Gastrocnemius medialis (tissue), 4 donors: ENCODE data around the gene SIGLEC11. TPM values are rescaled to one million over a fixed set of nuclear protein-coding genes. Genes with fewer than 3 reads are reported as not detected.

Experiments used
- ATAC-seq, 2 donors: fragments of 150-250 bp; one replicate each; pipeline ENCODE4 v1.9.1; 2016
- DNase-seq, 2 donors: peaks; one replicate each; pipeline ENCODE4 v3.0.0-alpha.2; 2019
- H3K27ac ChIP-seq, 4 donors: fragments of 200-600 bp; sonication (generic); 1 replicate in 1 of 4; 2 replicates in 3 of 4; pipeline ENCODE4 v1.5.1; 2016 to 2018; ENCODE audit warnings: mild to moderate bottlenecking in 2 of 4, moderate library complexity in 1 of 4
- H3K27me3 ChIP-seq, 3 donors: fragments of 200-600 bp; sonication (generic) in 2 of 3; 1 replicate in 1 of 3; 2 replicates in 2 of 3; pipeline versions ENCODE4 v1.5.1 to v1.6.0; 2016 to 2019; ENCODE audit warnings: mild to moderate bottlenecking in 1 of 3, moderate library complexity in 1 of 3
- H3K36me3 ChIP-seq, 2 donors: fragments of 200-600 bp; sonication (generic) in 1 of 2; one replicate each; pipeline ENCODE4 v1.5.1; 2017 to 2018
- H3K4me1 ChIP-seq, 2 donors: fragments of 200-600 bp; sonication (generic) in 1 of 2; one replicate each; pipeline ENCODE4 v1.5.1; 2016 to 2017; ENCODE audit warnings: mild to moderate bottlenecking in 2 of 2
- H3K4me3 ChIP-seq, 4 donors: fragments of 200-600 bp; sonication (generic) in 3 of 4; 1 replicate in 1 of 4; 2 replicates in 3 of 4; pipeline ENCODE4 v1.5.1; 2016 to 2019; ENCODE audit warnings: mild to moderate bottlenecking in 2 of 4
- H3K9me3 ChIP-seq, 3 donors: fragments of 200-600 bp; sonication (generic) in 2 of 3; 1 replicate in 1 of 3; 2 replicates in 2 of 3; pipeline ENCODE4 v1.5.1; 2016 to 2019
- POLR2A ChIP-seq, 2 donors: fragments of 450-650 bp; IDR thresholded peaks; one replicate each; pipeline ENCODE4 v1.6.1; 2017; ENCODE audit warnings: antibody characterized with exemption in 2 of 2, mild to moderate bottlenecking in 2 of 2, moderate library complexity in 2 of 2
- in situ Hi-C, 4 donors: fragments of 200-750 bp; cut with MboI; loops; one replicate each; pipeline versions ENCODE4 v1.15.0 to v1.8.0; 2017; ENCODE audit warnings: low sequenced_read_pairs in 4 of 4
- intact Hi-C: fragments of 100-400 bp; cut with DNase I; formaldehyde crosslinking; loops from one replicate; pipeline ENCODE4 v1.15.1; 2023; ENCODE audit warnings: low total_unique reads
- total RNA-seq, 4 donors: library from RNA; depleted of rRNA; stranded (reverse); fragments of >200 nt; gene quantifications; one replicate each; pipeline versions ENCODE4 v1.1.0 to v1.2.3, GENCODE V29; 2016
- TF ChIP-seq, protein P1 (sequence below), 5 experiments: fragments of 450-650 bp in 3 of 5; fragments of 200-600 bp in 2 of 5; sonication (generic) in 2 of 5; IDR thresholded peaks in 4 of 5; conservative IDR thresholded peaks in 1 of 5; 1 replicate in 4 of 5; 2 replicates in 1 of 5; pipeline ENCODE4 v1.5.1; 2016 to 2019; ENCODE audit warnings: antibody characterized with exemption in 5 of 5, mild to moderate bottlenecking in 3 of 5, moderate library complexity in 3 of 5

The SIGLEC11 gene
- total RNA-seq, 4 donors from 2014 or later, result 0.15 to 0.42 (median 0.25) TPM; not detected in 1

- Histone ChIP-seq H3K4me1 (peaks cover 3 to 6% of the 10 kb centered on the region in 2 donors), H3K36me3 (no peaks in the 10 kb centered on the region), H3K9me3 (no peaks in the 10 kb centered on the region), H3K4me3 (no peak overlapping the region), H3K27ac (no peak overlapping the region), H3K27me3 (no peaks in the 10 kb centered on the region)
- intact Hi-C loops, result no loop called here
- ATAC-seq (no peak), DNase-seq (no peak)
- TF ChIP-seq, protein P1, sequence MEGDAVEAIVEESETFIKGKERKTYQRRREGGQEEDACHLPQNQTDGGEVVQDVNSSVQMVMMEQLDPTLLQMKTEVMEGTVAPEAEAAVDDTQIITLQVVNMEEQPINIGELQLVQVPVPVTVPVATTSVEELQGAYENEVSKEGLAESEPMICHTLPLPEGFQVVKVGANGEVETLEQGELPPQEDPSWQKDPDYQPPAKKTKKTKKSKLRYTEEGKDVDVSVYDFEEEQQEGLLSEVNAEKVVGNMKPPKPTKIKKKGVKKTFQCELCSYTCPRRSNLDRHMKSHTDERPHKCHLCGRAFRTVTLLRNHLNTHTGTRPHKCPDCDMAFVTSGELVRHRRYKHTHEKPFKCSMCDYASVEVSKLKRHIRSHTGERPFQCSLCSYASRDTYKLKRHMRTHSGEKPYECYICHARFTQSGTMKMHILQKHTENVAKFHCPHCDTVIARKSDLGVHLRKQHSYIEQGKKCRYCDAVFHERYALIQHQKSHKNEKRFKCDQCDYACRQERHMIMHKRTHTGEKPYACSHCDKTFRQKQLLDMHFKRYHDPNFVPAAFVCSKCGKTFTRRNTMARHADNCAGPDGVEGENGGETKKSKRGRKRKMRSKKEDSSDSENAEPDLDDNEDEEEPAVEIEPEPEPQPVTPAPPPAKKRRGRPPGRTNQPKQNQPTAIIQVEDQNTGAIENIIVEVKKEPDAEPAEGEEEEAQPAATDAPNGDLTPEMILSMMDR (IDR thresholded peaks at IDR 0.05 in 4 of 5, conservative IDR thresholded peaks at IDR 0.05 in 1 of 5), result no peak
- TF ChIP-seq POLR2A (IDR thresholded peaks at IDR 0.05), result no peak
- in situ Hi-C loops, result loop anchor here in 3 of 4 donors (25.0 kb wide), 1 partner anchor 197 kb away; no protein-coding TSS in a partner anchor
Observed at GRCh38 chr19:49940482-49940791, 20.5 kb downstream of the SIGLEC11 start.

DNA sequence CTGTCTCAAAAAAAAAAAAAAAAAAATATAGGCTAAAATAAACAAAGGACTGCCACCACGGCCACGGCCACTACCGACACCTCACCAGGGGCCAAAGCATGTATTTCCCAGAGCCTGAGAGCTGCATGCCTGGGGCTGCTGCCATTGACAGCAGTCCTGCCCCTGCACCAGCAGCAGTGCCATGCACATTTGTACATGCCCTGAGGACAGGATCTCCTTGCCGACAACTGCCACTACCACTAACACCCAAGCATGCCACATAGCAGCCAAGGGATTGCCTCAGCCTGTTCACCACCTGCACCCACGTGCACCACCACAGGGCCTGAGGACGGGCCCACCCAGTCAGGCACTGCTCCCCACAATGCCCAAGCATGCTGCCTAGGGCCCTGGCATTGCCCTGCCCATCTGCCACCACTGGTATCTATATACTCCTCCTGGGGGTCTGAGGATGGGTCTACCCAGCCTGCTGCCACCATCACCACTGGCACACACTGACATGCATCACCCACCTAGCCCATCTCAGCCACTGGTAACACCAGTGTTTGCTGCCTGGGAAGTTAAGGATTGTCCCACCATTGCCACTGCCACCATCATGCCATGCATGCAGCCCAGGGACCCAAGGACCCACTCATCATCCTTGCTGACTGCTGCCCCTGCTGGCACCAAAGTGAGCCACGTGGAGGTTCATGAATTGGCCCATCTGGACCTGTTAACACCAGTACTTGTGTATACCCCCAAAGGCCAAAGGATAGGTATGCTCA is 21.1 kb downstream of the SIGLEC11 start:
- ATAC-seq (no peak), DNase-seq (no peak)
- Histone ChIP-seq H3K36me3 (no peaks in the 10 kb centered on the region), H3K27me3 (no peaks in the 10 kb centered on the region), H3K27ac (no peak overlapping the region), H3K4me1 (peaks cover 3 to 6% of the 10 kb centered on the region in 2 donors), H3K4me3 (no peak overlapping the region), H3K9me3 (no peaks in the 10 kb centered on the region)
- in situ Hi-C loops, result loop anchor here in 3 of 4 donors (25.0 kb wide), 1 partner anchor 197 kb away; no protein-coding TSS in a partner anchor
- TF ChIP-seq, protein P1 (IDR thresholded peaks at IDR 0.05 in 4 of 5, conservative IDR thresholded peaks at IDR 0.05 in 1 of 5), result no peak
- no peak for TF ChIP-seq POLR2A (IDR thresholded peaks at IDR 0.05)
- intact Hi-C loops, result no loop called here

DNA sequence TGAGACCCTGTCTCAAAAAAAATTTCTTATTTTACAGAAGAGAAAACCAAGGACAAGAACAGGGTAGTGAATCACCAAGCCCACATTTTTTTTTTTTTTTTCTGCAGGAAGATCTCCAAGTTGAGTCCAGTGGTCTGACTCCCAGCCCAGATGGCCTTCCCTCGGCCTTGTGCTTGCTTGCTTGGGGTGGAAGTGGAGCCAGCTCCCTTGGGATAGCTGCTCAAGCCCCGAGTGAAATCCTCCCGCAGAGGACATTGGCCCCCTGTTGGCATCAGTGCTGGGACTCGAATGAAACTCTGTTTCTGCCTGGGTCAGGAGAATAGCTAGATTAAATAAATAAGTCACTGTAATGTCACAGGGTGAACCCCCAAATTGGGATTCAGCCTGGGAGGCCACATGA is 22.3 kb downstream of the SIGLEC11 start:
- no peaks in the 10 kb centered on the region for H3K36me3 ChIP-seq
- intact Hi-C loops (no loop called here), in situ Hi-C loops (loop anchor here in 3 of 4 donors (25.0 kb wide), 1 partner anchor 199 kb away; no protein-coding TSS in a partner anchor)
- DNase-seq, result no peak
- TF ChIP-seq POLR2A (IDR thresholded peaks at IDR 0.05), result no peak
- TF ChIP-seq, protein P1 (IDR thresholded peaks at IDR 0.05 in 4 of 5, conservative IDR thresholded peaks at IDR 0.05 in 1 of 5), result no peak
- H3K9me3 ChIP-seq, result no peaks in the 10 kb centered on the region
- H3K4me1 ChIP-seq, result peaks cover 3 to 6% of the 10 kb centered on the region in 2 donors
- no peaks in the 10 kb centered on the region for H3K27me3 ChIP-seq
- no peak overlapping the region for H3K4me3 ChIP-seq
- no peak overlapping the region for H3K27ac ChIP-seq
- ATAC-seq, result no peak

- Histone ChIP-seq H3K27ac (no peak overlapping the region), H3K36me3 (no peaks in the 10 kb centered on the region), H3K4me1 (peaks cover 3 to 6% of the 10 kb centered on the region in 2 donors), H3K27me3 (no peaks in the 10 kb centered on the region), H3K4me3 (peak overlapping the region in 3 of 4 donors; percentile 3 to 23 (median 19)), H3K9me3 (no peaks in the 10 kb centered on the region)
- ATAC-seq (peak; percentile 81 to 84), DNase-seq (peak; percentile 50 to 55)
- in situ Hi-C loops, result loop anchor here in 3 of 4 donors (25.0 kb wide), 1 partner anchor 199 kb away; no protein-coding TSS in a partner anchor
- TF ChIP-seq POLR2A (IDR thresholded peaks at IDR 0.05), result no peak
- TF ChIP-seq, protein P1 (IDR thresholded peaks at IDR 0.05 in 4 of 5, conservative IDR thresholded peaks at IDR 0.05 in 1 of 5), result peak; percentile 88 to 99 (median 94)
- intact Hi-C loops, result loop anchor here (1.0 kb wide), 1 partner anchor 45 kb away; no protein-coding TSS in a partner anchor
Observed at GRCh38 chr19:49937750-49938381, 23.1 kb downstream of the SIGLEC11 start.
